Activated CD4-positive, alpha-beta T cell treated with anti-CD3 and anti-CD28 coated beads, Interleukin-2, amount 10 ng/mL, durations not matched to agents 7 days and 5 days (primary cell): Measurements from ENCODE around the gene KMO. TPM values are rescaled to one million over a fixed set of nuclear protein-coding genes. Genes with fewer than 3 reads are reported as not detected.

Experiments
- CTCF ChIA-PET: fragments of 350-600 bp; sonication (Branson Sonifier 250); formaldehyde crosslinking; loops from one replicate; lab custom pipeline; 2021; ENCODE audit warnings: antibody characterized with exemption; lab: Charles Lee
- POLR2A ChIA-PET: fragments of 350-600 bp; sonication (Branson Sonifier 250); formaldehyde crosslinking; loops from one replicate; lab custom pipeline; 2021; ENCODE audit warnings: antibody characterized with exemption; lab: Charles Lee
- DNase-seq: peaks from one replicate; pipeline ENCODE4 v3.0.0-alpha.2; 2020
- H3K27ac Mint-ChIP-seq: one replicate; pipeline ENCODE4 v1.8.0; 2021; ENCODE audit warnings: mild to moderate bottlenecking, moderate library complexity, mixed read lengths
- H3K27me3 Mint-ChIP-seq: one replicate; pipeline ENCODE4 v1.8.0; 2021; ENCODE audit warnings: mixed read lengths
- H3K36me3 Mint-ChIP-seq: one replicate; pipeline ENCODE4 v1.8.0; 2021; ENCODE audit warnings: low read depth, mixed read lengths
- H3K4me1 Mint-ChIP-seq: one replicate; pipeline ENCODE4 v1.8.0; 2021; ENCODE audit warnings: mixed read lengths
- H3K4me3 Mint-ChIP-seq: one replicate; pipeline ENCODE4 v1.8.0; 2021; ENCODE audit warnings: mild to moderate bottlenecking, moderate library complexity, mixed read lengths
- H3K9me3 Mint-ChIP-seq: one replicate; pipeline ENCODE4 v1.8.0; 2021; ENCODE audit warnings: mixed read lengths
- total RNA-seq, 2 experiments: library from RNA; stranded (reverse); gene quantifications; one replicate each; pipeline ENCODE4 v1.2.3, GENCODE V29; 2021

KMO gene
- total RNA-seq, 2 experiments from 2014 or later = 0.12 TPM; not detected in 1

- peaks cover 31% of the 10 kb centered on the region for H3K36me3 Mint-ChIP-seq
- peaks cover 5% of the 10 kb centered on the region for H3K9me3 Mint-ChIP-seq
- H3K4me3 Mint-ChIP-seq = peak overlapping the region; percentile 85
- DNase-seq = peak; percentile 44
- no peaks in the 10 kb centered on the region for H3K27me3 Mint-ChIP-seq
- CTCF ChIA-PET = interaction anchor here (0.7 to 2.1 kb wide), 2 partner anchors 13 kb away, joined by 4 to 6 read pairs; no protein-coding TSS in a partner anchor
- peak overlapping the region; percentile 94 for H3K27ac Mint-ChIP-seq
- peaks cover 45% of the 10 kb centered on the region for H3K4me1 Mint-ChIP-seq
- POLR2A ChIA-PET = no interaction called here
Measured at GRCh38 chr1:241639623-241640148, 107.5 kb downstream of the KMO start.

- Mint-ChIP-seq H3K36me3 (peaks cover 25% of the 10 kb centered on the region), H3K4me1 (peaks cover 42% of the 10 kb centered on the region), H3K9me3 (peaks cover 5% of the 10 kb centered on the region), H3K27me3 (no peaks in the 10 kb centered on the region), H3K27ac (peak within 1 kb of the TSS; percentile 94), H3K4me3 (peak within 1 kb of the TSS; percentile 85)
- DNase-seq = peak; percentile 90
- ChIA-PET CTCF (interaction anchor here (0.7 to 2.1 kb wide), 3 partner anchors 13 to 30 kb away, joined by 3 to 6 read pairs (median 4); no protein-coding TSS in a partner anchor), POLR2A (interaction anchor here (0.9 kb wide), 1 partner anchor 37 kb away, joined by 3 read pairs; no protein-coding TSS in a partner anchor)
Measured at GRCh38 chr1:241640149-241640866, 108.1 kb downstream of the KMO start, which contains the start of the genes CHML and OPN3. Gene CHML, minus strand, starts transcription at chr1:241640369. Its CDS starts 4,603 bp downstream, at chr1:241635766. Gene OPN3, minus strand, starts transcription at chr1:241640369. Its CDS starts 115 bp downstream, at chr1:241640254.

GRCh38 chr1:241640867-241641622 lies 108.9 kb downstream of the KMO start:
- DNase-seq = no peak
- ChIA-PET POLR2A (interaction anchor here (0.9 kb wide), 1 partner anchor 36 kb away, joined by 3 read pairs; no protein-coding TSS in a partner anchor), CTCF (interaction anchor here (0.8 to 2.1 kb wide), 3 partner anchors 10 to 30 kb away, joined by 3 to 6 read pairs (median 4); no protein-coding TSS in a partner anchor)
- Mint-ChIP-seq H3K4me3 (peak overlapping the region; percentile 70), H3K4me1 (peaks cover 37% of the 10 kb centered on the region), H3K27me3 (peaks cover 3% of the 10 kb centered on the region), H3K27ac (peak overlapping the region; percentile 83), H3K36me3 (peaks cover 19% of the 10 kb centered on the region), H3K9me3 (peaks cover 5% of the 10 kb centered on the region)

DNA sequence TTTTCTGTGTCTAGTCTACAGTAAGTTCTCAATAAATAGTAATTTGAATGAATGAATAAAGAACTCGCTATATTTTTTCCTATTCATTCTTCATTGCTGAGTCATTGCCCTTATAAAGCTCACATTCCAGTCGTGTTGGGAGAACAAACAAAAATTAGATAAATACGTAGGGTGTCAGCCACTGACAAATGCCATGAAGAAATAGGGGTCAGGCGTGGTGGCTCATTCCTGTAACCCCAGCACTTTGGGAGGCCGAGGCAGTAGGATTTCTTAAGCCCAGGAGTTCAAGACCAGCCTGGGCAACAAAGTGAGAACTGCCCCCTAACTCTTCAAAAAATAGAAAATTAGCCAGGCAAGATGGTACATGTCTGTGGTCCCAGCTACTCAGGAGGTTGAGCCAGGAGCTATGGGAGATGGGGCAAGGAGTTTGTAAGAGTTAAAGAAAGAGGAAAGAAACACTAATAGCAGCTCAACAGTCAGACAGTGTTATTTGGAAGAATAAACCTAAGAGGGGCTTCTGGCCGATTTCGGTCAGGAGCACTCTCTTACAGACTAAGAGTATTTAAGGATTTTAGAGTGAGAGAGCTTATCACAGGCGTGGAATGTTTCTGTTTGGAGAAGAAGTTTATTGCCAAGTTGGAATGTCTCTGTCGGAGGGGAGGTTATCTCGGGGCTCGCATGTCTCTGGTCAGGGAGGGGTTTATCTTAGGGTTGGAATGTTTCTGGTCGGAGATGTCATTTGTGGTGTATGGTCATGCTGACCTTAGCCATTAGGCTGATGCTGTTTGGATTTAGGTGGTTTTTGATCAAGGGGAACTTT lies 109.8 kb downstream of the KMO start:
- Mint-ChIP-seq H3K4me1 (peaks cover 31% of the 10 kb centered on the region), H3K4me3 (no peak overlapping the region), H3K27me3 (peaks cover 3% of the 10 kb centered on the region), H3K9me3 (peaks cover 5% of the 10 kb centered on the region), H3K27ac (peak overlapping the region; percentile 20), H3K36me3 (peaks cover 16% of the 10 kb centered on the region)
- CTCF ChIA-PET = interaction anchor here (1.3 to 2.1 kb wide), 2 partner anchors 9 to 11 kb away, joined by 4 to 6 read pairs; no protein-coding TSS in a partner anchor
- no peak for DNase-seq
- POLR2A ChIA-PET = no interaction called here

- Mint-ChIP-seq H3K9me3 (peaks cover 5% of the 10 kb centered on the region), H3K36me3 (peaks cover 11% of the 10 kb centered on the region), H3K27me3 (peaks cover 3% of the 10 kb centered on the region), H3K4me3 (no peak overlapping the region), H3K4me1 (peaks cover 25% of the 10 kb centered on the region), H3K27ac (peak overlapping the region; percentile 20)
- no peak for DNase-seq
- CTCF ChIA-PET = interaction anchor here (1.3 kb wide), 1 partner anchor 8 kb away, joined by 4 read pairs; no protein-coding TSS in a partner anchor
- POLR2A ChIA-PET = no interaction called here
Measured at GRCh38 chr1:241642593-241642944, 110.4 kb downstream of the KMO start.

- CTCF ChIA-PET = interaction anchor here (0.9 kb wide), 1 partner anchor 10 kb away, joined by 3 read pairs; no protein-coding TSS in a partner anchor
- Mint-ChIP-seq H3K4me1 (peaks cover 10% of the 10 kb centered on the region), H3K27me3 (peaks cover 3% of the 10 kb centered on the region)
Measured at GRCh38 chr1:241644259-241644658, 112.1 kb downstream of the KMO start.

DNA sequence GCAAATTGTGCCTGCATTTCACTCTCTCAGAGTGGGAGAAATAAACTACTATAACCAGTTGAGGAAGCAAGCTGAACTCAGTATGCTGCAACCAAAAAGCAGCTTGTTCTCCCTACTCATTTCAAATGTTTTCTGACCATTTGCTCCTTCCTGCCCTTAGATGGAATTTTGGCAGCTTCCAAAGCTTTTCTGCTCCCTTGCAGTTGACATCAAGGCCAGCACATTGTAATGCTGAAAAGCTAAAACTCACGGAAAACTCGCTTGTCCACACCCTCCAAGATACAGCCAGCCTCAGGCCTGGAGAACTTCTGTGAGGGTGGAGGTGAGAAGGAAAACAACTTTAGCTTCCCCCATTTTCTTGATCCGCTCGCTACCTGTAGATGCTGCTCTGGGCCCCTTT lies 113.0 kb downstream of the KMO start:
- Mint-ChIP-seq H3K36me3 (peaks cover 3% of the 10 kb centered on the region), H3K4me3 (no peak overlapping the region), H3K27me3 (peaks cover 3% of the 10 kb centered on the region), H3K9me3 (peaks cover 5% of the 10 kb centered on the region), H3K4me1 (peaks cover 10% of the 10 kb centered on the region), H3K27ac (no peak overlapping the region)
- ChIA-PET POLR2A (no interaction called here), CTCF (no interaction called here)
- DNase-seq = no peak

More at GRCh38 chr1:241644259-241644658, 112.1 kb downstream of the KMO start:
- Mint-ChIP-seq H3K27ac (no peak overlapping the region), H3K4me3 (no peak overlapping the region), H3K9me3 (peaks cover 5% of the 10 kb centered on the region), H3K36me3 (peaks cover 3% of the 10 kb centered on the region)
- DNase-seq = no peak
- POLR2A ChIA-PET = no interaction called here

Other genes with a start within 250 kb of the KMO start
- gene RGS7, start 175.2 kb upstream of the KMO start, total RNA-seq = not detected
- 10 to 100 TPM; 63.9 to 66.3 TPM for gene FH, start 12.6 kb upstream of the KMO start, total RNA-seq
- gene CHML, start 108.0 kb downstream of the KMO start, total RNA-seq = 10 to 100 TPM; 13.0 to 16.3 TPM
- gene OPN3, start 108.0 kb downstream of the KMO start, total RNA-seq = 10 to 100 TPM; 17.2 to 18.1 TPM
- under 1 TPM; 0.21 to 0.22 TPM for gene WDR64, start 119.9 kb downstream of the KMO start, total RNA-seq